HG03139 (cell line): ENCODE measurements around the gene CFAP20DC.
"Not testable (repeated sequence)": the region's sequence is repeated elsewhere in the genome, so short reads cannot be mapped to it uniquely, and the experiment has no call there.

Source experiments
- ATAC-seq: cut with Tn5 transposase; IDR thresholded peaks from one replicate; pipeline ENCODE4 v1.9.1; 2021; ENCODE audit not compliant: unreplicated experiment

The CFAP20DC gene

DNA sequence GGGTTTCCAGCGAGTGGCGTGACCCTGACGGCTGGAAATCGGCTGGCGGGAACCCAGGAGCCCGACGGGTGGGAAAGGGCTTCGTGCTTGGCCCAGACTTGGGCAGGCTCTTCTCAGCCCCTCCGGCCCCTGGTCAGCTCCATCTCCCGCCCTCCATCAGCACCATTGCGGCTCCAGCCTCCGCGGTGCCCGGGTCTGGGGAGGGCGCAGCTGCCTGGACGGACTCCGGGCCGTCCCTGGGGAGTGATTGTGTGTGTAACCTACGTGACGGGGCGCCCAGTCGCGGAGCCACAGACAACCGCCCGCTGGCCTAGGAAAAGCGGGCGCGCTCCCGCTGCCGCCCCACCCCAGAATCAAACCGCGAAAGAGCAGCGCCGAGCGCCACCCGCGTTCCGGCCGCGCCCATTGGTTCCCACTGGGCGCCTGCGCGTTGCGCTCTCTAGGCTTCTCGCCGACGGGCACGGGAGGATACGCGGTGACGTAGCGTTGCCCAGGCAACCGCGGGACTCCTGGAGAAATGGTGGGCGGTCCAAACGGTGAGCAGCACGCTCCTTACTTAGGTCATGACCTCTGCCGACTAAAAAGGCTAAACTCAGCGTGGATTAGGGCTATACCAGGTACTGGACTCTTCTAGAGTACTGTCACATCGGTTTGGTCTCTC, at the start of gene CFAP20DC:
CFAP20DC (minus strand) TSS at position 355 of the 661 bp plus-strand sequence. CDS start 394 bp downstream, outside the sequence.
- peak; percentile 97 for ATAC-seq

DNA sequence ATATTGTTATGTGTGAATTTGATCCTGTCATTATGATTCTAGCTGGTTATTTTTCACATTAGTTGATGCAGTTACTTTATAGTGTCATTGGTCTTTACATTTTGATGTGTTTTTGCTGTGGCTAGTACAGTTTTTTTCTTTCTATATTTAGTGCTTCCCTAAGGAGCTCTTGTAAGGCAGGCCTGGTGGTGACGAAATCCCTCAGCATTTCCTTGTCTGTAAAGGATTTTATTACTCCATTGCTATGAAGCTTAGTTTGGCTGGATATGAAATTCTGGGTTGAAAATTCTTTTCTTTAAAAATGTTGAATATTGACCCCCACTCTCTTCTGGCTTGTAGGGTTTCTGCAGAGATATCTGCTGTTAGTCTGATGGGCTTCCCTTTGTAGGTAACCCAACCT, 48.7 kb upstream of the CFAP20DC start:
- ATAC-seq, result not testable (repeated sequence)

DNA sequence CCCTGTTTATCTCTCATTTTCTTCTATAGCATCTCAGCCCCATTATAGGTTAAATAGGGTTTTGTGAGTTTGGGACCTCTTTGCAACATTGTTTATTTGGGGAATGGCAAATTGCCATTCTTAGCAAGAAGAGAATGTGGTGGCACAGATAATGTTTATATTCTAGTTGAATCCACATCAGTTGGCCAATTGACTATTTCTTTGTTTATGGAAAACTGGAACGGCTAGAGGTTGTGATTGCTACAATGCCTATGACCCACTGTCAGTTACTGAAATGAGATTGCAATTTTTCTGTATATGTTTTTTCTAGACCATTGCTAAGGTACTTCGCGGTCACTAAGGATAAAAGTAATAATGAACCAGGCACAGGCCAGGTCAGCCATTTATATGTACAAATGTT, 44.6 kb upstream of the CFAP20DC start:
- ATAC-seq, result no peak

DNA sequence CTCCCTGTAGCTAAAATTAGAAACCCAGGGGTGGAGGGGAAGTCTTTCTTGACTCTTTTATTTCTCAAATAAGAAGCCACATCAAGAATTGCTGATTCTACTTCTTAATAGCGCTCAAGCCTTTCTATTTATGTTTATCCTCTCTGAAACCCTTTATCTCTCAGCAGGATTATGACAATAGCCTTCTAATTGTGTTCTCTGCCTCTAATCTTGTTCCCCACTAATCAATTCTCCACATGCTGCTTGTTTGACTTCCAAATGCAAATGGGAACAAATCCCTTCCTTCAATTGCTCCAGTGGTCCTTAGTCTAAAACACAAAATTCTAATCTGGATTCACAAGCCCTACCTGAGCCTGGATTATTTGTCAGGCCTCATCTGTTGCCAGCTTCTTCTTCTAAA, 43.7 kb upstream of the CFAP20DC start:
- ATAC-seq, result no peak

DNA sequence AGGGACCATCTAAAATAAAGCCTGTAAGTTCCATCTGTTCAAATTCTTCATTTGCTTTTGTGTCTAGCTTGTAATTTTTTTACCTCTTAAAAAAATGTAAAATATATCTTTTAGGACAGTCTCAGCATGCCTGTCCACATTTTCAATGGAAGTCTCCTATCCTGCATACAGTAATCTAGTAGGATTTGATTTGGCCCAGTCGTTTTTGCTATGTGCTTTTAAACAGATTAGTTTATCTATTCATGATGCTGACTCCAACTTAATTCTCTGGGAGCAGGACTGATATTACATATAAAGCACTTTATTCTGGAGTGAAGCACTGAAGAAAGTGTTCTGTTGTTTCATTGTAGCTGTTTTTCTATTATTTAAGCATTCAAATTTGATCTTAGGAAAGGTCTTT, 38.9 kb upstream of the CFAP20DC start:
- ATAC-seq, result no peak

DNA sequence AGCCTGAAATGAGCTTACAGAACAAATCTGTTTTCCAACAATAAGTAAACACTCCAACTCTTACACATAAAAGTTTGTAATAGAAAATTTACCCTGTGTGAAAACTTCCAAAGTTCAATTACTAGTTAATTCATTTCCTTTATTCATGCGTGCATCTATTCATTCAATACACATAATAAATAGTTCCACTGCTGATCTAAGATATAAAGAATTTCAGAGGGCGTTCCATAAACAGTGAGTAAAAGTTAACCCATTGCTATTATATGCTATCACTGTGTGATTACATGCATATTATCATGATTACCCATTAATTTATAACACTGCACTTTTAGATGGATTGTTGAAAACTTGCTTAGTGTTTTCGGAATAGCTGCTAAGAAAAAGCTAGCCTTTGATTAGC, 36.2 kb upstream of the CFAP20DC start:
- ATAC-seq, result no peak

DNA sequence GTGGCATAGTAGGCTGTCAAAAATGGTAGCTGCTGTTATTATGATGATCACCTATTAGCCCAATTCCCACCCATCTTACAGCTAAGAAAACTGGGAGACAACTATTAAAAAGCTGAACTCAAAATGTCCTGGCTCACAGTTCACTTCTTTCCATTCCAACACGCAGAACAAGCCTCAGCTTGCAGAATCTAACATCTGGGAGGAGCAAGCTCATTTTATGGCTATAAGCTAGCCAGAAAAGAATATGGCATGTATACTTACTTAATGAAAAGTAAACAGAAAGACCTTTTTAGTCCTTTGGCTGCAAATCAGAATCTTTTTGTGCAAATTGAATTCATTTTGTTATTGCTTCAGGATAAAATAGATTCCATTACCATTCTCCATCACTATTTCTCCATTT, 34.8 kb upstream of the CFAP20DC start:
- no peak for ATAC-seq

DNA sequence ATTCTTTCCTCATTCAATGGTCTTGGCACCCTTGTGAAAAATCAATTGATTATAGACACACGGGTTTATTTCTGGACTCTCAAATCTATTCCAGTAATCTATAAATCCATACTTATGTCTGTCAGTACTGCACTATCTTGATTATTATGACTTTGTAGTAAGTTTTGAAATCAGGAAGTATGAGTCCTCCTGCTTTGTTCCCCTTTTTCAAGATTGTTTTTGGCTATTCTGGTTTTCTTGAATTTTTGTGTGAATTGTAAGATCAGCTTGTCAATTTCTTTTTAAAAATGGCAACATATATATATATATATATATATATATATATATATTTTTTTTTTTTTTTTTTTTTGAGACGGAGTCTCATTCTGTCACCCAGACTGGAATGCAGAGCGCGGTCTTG, 32.3 kb upstream of the CFAP20DC start:
- no peak for ATAC-seq

DNA sequence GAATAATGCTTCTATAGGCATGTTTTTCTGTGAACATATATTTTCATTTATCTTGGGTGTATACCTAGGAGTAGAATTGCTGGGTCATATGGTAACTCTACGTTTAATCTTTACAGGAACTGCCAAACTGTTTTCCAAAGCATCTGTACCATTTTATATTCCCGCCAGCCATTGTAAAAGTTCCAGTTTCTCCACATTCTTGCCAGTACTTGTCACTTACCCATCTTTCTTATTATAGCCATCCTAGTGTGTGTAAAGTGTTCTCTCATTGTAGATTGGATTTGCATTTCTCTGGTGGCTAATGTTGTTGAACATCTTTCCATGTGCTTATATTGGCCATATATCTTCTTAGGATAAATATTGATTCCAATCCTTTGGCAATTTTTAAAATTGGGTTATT, 31.2 kb upstream of the CFAP20DC start:
- no peak for ATAC-seq

DNA sequence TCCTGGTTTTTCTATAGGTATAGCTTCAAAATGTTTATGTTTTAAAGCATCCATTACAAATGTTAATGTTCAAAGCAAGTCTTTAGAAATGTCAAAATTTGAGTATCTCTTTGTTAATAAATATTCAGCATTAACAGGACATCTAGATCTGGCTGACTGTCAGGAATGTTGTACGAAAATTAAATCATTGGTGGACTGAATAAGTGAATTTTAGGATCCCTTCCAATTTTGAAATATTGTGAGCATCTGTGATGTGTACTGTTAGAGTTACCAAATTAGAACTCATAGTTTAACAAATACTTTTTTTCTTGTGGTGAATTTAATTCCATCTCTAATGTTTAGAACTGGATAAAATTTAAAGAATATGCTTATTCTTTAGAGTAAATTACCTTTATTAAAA, 30.1 kb upstream of the CFAP20DC start:
- no peak for ATAC-seq

DNA sequence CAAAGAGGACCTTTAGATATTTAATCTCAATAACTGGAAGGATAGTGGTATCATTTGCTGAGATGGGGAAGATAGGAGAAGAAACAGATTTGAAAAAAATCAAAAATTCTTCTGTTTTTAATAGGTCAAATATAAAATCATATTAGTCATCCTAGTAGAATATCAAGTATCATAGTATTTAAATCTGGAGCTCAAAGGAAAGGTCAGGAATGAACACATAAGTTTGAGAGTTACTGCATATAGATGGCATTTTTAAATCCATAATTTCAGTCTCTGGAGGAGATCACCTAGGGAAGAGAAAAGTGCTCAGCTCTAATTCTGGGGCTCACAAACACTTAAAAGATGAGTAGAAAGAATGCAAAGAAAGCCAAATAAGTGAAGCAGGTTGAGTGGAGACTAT, 24.9 kb upstream of the CFAP20DC start:
- ATAC-seq, result no peak

DNA sequence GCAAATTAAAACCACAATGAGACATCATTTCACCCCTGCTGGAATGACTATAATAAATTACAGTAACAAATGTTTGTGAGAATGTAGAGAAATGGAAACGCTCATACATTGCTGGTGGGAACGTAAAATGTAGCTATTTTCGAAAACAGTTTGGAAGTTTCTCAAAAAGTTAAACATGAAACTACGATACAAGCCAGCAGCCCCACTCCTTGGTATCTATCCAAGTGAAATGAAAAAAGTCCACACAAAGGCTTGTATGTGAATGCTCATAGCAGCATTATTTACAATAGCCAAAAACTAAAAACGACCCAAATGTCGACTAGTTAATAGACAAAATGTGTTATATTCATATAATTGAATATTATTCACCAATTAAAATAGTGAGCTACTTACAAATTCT, 22.9 kb upstream of the CFAP20DC start:
- ATAC-seq, result no peak

DNA sequence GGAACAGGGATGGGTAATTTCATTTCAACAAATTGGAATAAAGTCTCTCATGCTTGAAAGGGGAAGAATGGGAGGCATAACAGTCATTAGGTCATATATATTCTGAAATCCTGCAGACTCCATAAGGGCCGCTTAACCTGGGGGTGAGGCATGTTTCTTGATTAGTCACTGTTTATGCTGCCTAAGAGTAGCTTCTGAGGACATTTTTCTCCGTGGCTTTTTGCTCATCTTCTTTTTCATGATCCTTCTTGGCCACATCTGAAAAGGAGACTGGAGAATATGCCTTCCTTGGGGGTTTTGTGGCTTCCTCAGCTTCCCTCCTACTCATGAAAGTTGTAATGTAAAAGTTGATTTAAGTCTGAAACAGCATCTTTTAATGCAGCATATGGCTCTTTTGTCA, 20.0 kb upstream of the CFAP20DC start:
- no peak for ATAC-seq

DNA sequence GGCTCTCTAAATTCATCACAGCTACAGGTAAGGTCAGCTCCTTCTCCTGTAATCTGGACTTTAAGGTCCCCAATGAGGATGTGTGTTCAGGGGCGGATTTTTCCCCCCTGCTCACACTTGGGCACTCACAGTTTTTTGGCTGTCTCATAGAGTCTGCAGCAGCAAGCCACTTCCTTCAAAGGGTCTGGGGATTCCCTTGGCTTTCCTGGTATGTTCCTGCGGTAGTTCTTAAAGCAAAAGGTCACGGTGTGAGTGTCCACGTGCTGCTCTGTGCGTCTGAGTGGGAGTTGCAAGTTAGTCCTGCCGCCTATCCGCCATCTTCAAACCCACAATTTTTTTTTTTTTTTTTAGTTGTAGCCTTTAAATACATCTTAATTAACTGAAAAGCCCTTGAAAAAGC, 15.4 kb upstream of the CFAP20DC start:
- ATAC-seq, result no peak

DNA sequence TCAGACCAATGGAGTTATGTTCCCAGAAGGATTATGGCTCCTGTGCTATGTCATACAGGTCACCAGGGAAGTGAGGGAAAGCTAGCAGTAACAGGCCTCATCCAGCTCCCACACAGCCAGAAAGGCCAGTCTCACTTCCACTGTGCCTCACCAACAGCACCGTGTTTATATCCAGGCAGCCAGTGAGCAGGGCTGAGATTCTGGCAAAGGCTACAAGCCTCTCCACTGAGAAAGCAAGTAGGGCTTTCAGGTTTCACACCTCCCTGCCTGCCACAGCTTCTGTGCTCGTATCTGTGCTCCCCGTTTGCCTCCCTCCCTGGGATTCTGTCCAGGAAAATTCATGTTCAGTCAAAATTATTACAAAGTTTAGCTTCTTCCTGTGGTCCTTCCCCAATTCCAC, 14.9 kb upstream of the CFAP20DC start:
- ATAC-seq, result no peak

DNA sequence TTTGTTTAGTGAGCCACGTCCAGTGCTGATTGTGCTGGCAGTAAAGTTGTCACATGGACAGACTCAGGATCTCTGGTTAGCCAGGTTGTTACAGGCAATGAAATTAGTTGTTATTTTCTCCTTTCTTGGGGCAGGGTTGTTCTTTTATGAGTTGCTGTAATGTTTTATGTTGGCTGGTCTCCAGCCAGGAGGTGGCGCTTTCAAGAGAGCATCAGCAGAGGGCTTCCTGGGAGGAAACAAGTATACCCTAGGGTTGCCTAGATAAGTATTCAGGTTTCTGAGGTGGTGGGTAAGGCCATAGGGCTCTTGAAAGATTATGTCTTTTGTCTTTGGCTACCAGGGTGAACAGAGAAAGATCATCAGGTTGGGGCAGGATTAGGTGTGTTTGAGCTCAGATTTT, 14.5 kb upstream of the CFAP20DC start:
- ATAC-seq, result no peak

DNA sequence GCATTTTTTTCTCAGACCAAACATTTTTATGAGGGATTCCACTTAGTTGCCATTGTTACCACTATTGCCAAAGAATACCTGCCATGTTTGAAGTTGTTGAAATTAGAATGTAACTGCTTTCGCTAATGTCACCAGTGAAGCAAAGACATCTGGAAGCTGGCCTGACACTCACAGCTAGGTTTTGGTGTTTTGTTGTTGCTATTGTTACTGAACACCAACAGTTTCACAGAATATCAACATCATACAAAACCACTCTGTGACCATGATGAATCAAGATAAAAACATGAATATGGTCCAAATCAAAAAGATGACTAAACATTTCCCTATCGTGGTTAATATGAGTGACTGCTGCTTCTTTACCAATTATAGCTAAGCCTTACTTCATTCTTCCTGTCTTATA, 6.9 kb upstream of the CFAP20DC start:
- no peak for ATAC-seq

DNA sequence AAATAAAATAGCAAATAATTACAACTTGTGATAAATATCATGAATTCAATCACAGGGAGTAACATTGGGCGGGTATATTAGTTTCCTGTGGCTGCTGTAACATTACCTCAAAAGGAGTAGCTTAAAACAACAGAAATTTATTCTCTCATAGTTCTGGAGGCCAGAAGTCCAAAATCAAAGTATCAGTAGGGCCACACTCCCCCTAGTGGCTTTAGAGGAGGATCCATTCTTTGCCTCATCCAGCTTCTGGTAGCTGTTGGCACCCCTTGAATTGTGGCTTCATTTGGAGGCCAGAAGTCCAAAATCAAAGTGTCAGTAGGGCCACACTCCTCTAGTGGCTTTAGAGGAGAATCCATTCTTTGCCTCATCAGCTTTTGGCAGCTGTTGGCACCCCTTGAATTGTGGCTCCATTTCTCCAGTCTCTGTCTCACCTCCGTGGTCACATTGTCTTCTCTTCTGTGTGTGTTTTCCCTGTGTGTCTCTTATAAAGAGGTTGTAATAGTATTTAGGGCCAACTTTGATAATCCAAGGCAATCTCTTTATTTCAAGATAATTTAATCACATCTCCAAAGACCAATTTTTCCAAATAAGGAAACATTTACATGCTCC, 3.1 kb upstream of the CFAP20DC start:
- ATAC-seq, result no peak

DNA sequence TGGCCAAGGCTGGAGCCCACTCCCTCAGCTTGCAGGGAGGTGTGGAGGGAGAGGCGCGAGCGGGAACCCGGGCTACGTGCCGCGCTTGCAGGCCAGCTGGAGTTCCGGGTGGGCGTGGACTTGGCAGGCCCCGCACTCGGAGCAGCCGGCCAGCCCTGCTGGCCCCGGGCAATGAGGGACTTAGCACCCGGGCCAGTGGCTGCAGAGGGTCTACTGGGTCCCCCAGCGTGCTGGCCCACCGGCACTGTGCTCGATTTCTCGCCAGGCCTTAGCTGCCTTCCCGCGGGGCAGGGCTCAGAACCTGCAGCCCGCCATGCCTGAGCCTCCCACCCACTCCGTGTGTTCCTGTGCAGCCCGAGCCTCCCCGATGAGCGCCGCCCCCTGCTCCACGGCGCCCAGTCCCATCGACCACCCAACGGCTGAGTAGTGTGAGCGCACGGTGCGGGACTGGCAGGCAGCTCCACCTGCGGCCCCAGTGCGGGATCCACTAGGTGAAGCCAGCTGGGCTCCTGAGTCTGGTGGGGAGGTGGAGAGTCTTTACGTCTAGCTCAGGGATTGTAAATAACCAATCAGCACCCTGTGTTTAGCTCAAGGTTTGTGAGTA, 1.1 kb upstream of the CFAP20DC start:
- ATAC-seq, result not testable (repeated sequence)

DNA sequence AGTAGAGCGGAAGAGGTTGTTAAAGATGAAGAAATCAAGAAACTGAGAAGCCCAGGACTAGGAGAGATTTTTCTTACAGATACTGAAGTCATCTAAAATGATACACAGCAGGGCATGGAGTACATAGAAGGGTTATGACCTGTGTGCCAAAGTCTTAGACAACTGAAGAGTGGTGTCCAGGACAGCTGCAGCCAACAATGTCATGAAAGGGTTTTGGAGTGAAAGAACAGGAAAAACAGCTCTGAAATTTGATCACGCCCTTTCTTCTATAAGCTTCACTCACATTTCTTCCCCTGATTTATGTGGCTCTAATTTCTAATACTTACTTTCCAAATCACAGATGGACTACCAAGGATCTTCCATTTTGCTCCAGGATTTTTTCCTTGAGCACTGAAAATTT, 3.0 kb downstream of the CFAP20DC start:
- ATAC-seq, result no peak

DNA sequence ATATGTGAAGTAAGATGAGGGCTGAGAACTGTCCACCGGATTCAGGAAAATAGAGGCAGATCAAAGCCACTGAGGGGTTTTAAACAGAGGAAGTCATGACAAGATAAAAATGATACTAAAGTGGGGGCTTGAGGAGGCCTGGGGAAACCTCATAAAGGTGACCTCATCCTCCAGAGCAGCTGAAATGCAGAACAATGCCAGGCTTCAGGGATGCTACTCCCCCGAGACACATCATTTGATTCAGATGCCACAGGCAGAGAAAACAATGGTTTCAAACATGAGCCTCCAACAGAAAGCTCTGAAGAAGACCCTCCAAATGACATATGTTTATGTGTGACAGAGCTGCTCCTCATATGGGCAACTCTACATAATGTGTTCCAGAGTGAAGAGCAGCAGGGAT, 6.4 kb downstream of the CFAP20DC start:
- no peak for ATAC-seq

DNA sequence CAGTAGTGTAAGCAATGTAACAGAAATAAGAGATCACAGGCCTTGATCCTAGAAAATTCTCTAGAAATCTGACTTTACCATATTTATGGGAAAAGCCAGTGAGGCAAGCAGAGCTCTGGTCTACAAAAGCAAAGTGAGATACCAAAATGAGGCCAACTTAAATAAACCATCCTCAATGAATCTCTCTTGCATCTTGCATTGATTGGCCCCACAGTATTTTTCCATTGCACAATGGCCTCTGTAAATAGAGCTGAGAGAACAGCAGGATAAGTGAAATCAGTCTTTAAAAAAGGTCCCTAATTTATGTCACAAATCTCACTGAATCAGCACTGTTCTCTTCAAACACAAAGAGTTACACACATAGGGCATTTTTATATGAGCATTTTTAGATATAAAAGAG, 8.9 kb downstream of the CFAP20DC start:
- ATAC-seq, result no peak

DNA sequence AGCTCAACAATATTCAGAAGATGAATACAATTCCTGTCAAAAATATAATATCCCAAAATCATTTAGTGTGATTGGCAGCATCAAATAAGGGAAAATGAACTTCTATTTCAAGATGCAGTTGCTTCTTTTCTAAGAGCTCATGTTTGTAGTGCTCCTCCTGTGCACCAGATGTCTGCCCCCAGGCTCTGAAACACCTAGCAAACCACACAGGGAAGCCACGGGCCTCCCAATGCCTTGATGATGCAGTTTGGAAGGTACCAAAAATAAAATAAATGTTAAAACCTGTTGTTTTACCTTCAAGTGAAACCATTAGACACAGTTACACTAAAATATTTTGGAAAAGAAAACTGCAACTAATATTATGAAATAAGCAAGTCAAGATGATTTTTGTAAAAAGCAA, 22.2 kb downstream of the CFAP20DC start:
- ATAC-seq, result no peak
